Measurements from ENCODE around the gene KCNAB2.

GRCh38 chr1:6004412-6005123 is 41.1 kb upstream of the KCNAB2 start:
- TF ChIP-seq EZH2 (IDR thresholded peaks at IDR 0.05; ENCODE audit: borderline replicate concordance) (no peak), CTCF (IDR thresholded peaks at IDR 0.05; ENCODE audit: poor library complexity) (no peak)

Measured in hepatocyte (in vitro differentiated cells).